Effector memory CD4-positive, alpha-beta T cell (primary cell): Measurements from ENCODE around the gene RAB31.
A peak's percentile ranks its signal among the peaks of the same experiment; 100 is the strongest.
"Not testable (repeated sequence)": the region's sequence is repeated elsewhere in the genome, so short reads cannot be mapped to it uniquely, and the experiment has no call there.

Experiments used
- DNase-seq, 3 donors: peaks; one replicate each; pipeline ENCODE4 v3.0.0-alpha.2; 2020
- H3K27ac ChIP-seq: 2 replicates; pipeline ENCODE4 v1.7.0; 2013; ENCODE audit warnings: mild to moderate bottlenecking, low read length, moderate library complexity; ENCODE audit not compliant: insufficient read depth, poor library complexity, severe bottlenecking
- H3K27me3 ChIP-seq: replicated peaks from 2 replicates; pipeline ENCODE4 v1.7.0; 2013; ENCODE audit warnings: mild to moderate bottlenecking, low read length; ENCODE audit not compliant: insufficient read depth, control insufficient read depth, poor library complexity, severe bottlenecking
- H3K36me3 ChIP-seq: 2 replicates; pipeline ENCODE4 v1.7.0; 2013; ENCODE audit warnings: mild to moderate bottlenecking, low read length, moderate library complexity; ENCODE audit not compliant: control insufficient read depth, insufficient read depth
- H3K4me1 ChIP-seq: 2 replicates; pipeline ENCODE4 v1.7.0; 2013; ENCODE audit warnings: low read length, mild to moderate bottlenecking; ENCODE audit not compliant: control insufficient read depth, insufficient read depth, poor library complexity, severe bottlenecking
- H3K4me3 ChIP-seq: 2 replicates; pipeline ENCODE4 v1.7.0; 2013; ENCODE audit warnings: low read length, low read depth, mild to moderate bottlenecking; ENCODE audit not compliant: insufficient read depth, poor library complexity, severe bottlenecking
- H3K9me3 ChIP-seq: 2 replicates; pipeline ENCODE4 v1.7.0; 2013; ENCODE audit warnings: mild to moderate bottlenecking, low read length, moderate library complexity; ENCODE audit not compliant: control insufficient read depth

Gene RAB31

GRCh38 chr18:9766740-9767139, 58.6 kb downstream of the RAB31 start:
- Histone ChIP-seq H3K4me1 (no peaks in the 10 kb centered on the region), H3K27me3 (no peaks in the 10 kb centered on the region), H3K4me3 (no peak overlapping the region), H3K9me3 (no peaks in the 10 kb centered on the region), H3K27ac (no peak overlapping the region), H3K36me3 (no peaks in the 10 kb centered on the region)
- DNase-seq: no peak

DNA sequence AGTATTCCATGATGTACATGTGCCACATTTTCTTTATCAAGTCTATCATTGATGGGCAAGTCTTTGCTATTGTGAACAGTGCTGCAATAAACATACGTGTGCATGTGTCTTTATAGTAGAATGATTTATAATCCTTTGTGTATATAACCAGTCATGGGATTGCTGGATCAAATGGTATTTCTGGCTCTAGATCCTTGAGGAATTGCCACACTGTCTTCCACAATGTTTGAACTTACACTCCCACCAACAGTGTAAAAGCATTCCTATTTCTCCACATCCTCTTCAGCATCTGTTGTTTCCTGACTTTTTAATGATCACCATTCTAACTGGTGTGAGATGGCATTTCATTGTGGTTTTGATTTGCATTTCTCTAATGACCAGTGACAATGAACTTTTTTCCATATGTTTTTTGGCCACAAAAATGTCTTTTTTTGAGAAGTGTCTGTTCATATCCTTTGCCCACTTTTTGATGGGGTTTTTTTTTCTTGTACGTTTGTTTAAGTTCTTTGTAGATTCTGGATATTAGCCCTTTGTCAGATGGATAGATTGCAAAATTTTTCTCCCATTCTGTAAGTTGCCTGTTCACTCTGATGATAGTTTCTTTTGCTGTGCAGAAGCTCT, 60.1 kb downstream of the RAB31 start:
- not testable (repeated sequence) for H3K27ac ChIP-seq, H3K36me3 ChIP-seq, H3K4me3 ChIP-seq, DNase-seq, H3K9me3 ChIP-seq, H3K27me3 ChIP-seq, H3K4me1 ChIP-seq

DNA sequence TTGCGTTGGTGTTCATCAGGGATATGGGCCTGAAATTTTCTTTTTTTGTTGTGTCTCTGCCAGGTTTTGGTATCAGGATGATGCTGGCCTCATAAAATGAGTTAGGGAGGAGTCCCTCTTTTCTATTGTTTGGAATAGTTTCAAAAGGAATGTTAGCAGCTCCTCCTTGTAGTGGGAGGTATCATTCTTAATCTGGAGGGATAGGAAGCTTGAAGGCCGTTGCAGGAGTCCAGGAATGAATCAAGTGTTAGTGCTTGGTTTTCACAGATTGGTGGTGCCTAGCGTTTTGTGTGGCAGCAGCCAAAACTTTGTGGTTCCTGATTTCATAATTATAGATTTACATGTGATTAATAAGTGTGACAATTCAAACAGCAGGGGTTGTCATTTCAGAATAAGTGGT, 62.0 kb downstream of the RAB31 start:
- not testable (repeated sequence) for H3K36me3 ChIP-seq, H3K9me3 ChIP-seq, H3K27me3 ChIP-seq, DNase-seq, H3K4me1 ChIP-seq, H3K27ac ChIP-seq, H3K4me3 ChIP-seq

DNA sequence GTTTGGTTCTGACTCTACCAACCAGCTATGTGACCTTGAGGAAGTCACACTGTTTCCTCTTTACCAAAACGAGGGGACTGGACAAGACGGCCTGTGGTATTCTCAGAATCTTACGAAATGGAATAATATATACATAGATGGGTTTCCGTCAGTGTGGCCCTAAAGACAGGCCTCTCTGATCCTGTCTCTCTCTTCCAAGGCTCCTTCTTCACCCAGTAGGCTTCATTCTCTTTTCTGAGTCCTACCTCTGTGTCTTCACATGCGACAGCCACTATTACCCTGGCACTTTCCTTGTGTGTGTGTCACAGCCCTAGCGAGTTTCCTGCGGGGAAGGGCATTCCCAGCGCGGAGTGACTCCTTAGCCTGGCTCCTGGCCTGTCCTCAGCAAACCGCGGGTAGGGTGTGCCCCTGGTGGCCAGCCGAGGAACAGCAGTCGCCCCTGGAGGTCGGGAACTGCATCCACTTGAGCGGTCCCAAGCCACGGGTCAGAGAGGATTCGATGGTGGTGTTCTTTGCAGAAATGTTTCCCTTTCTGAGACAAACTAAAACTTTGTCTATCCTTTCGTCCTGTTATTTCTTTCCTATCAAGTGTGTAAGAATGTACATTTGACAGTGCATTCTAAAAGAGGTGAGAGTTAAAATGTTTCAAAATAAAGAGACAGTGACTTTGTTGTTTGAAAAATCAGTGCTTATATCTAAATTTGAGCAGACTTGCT, 63.3 kb downstream of the RAB31 start:
- Histone ChIP-seq H3K9me3 (no peaks in the 10 kb centered on the region), H3K27ac (no peak overlapping the region), H3K27me3 (no peaks in the 10 kb centered on the region), H3K4me1 (no peaks in the 10 kb centered on the region), H3K36me3 (no peaks in the 10 kb centered on the region), H3K4me3 (no peak overlapping the region)
- peak in 1 of 3 donors; percentile 19 for DNase-seq

DNA sequence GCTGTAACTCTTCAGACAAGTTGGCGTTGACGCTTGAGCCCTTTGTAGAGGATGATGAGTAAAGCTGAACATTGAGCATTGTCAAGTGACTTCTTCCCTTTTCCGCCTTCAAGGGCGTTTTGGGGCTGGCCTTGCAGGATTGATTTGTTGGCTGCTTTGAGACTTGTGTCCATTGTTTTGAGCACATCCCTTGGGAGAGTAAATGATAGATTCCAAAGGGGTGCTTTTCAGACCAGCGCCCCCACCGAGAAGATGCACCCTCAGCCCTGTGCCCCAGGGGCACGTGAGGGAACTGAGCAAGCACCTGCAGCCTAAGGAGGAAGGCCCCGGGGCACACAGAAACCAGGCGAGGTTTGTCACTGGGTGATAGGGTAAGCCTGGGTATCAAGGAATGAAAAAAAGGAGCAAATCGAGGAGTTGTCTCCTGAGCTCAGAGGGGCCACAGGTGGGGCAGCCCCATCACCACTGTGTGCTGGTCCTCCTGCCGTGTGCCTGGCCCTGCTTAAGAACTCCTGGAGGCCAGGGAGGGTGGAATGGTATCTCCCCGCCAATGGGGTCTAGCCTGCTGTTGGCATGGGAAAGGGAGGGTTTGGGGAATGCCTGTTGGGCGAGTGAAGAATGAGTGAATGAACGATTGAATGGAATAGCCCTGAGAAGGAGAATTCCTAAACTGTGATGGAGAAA, 64.0 kb downstream of the RAB31 start:
- DNase-seq: no peak
- no peaks in the 10 kb centered on the region for H3K27me3 ChIP-seq
- no peaks in the 10 kb centered on the region for H3K36me3 ChIP-seq
- no peak overlapping the region for H3K27ac ChIP-seq
- H3K9me3 ChIP-seq: no peaks in the 10 kb centered on the region
- H3K4me1 ChIP-seq: no peaks in the 10 kb centered on the region
- H3K4me3 ChIP-seq: no peak overlapping the region

DNA sequence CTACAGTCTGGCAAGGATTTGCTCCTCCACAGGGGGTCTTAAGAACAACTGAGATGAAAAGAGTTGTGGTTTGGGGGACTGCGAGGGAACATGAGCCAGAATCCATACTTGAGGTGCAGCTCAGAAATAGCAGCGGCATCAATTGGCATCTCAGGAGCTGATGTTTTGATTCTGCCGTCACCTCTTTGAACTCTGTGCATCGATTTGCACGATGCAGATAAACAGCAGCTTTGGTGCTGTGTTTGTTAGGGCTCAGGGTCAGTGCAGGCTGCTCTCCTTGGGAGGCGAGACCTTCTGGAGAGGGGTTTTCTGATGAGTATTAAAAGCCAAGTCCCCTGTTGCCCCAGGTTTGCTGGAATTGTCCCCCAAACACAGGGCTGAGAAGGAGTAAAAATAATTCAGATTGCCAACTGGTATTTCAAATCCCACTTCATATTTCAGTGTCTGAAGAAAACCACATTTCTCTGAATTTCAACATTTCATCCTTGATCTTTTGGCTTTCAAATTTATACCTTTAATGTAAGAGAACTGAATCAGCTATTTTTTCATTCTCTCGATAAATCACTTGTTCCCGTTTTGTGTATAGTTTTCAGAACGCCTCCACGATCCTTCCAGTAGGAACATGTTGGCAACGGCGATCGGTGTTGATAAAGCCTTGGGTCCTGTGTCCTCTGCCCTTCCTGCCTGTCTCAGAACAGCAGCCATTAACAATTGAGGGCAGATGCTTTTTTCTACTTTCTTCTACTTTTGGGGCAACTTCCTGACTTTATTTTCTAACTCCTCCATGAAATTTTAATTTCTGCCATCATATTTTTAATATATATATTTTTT, 65.0 kb downstream of the RAB31 start:
- H3K9me3 ChIP-seq: no peaks in the 10 kb centered on the region
- no peaks in the 10 kb centered on the region for H3K4me1 ChIP-seq
- no peaks in the 10 kb centered on the region for H3K36me3 ChIP-seq
- H3K4me3 ChIP-seq: no peak overlapping the region
- no peak for DNase-seq
- no peak overlapping the region for H3K27ac ChIP-seq
- no peaks in the 10 kb centered on the region for H3K27me3 ChIP-seq

DNA sequence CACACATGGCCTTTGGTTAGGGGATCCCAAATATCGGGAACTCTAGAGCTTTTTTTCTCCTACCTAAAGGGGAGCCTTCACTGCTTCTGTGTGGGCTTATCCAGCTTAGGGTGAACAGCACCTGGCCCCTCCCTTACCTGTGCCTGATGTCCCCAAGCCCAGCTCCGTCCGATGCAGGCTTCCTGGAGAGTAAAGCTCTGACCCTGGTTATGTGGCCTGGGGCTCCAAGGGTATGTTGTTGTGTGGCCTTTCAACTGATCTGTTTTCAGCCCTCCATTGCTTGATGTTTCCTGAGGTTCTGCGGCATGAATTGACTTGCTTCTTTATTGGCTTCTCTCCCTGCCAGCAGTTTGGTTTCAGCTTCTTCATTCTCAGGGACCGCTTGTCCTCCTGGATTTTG, 66.0 kb downstream of the RAB31 start:
- no peak overlapping the region for H3K27ac ChIP-seq

GRCh38 chr18:9775178-9775577, 67.1 kb downstream of the RAB31 start:
- no peak overlapping the region for H3K4me3 ChIP-seq
- no peaks in the 10 kb centered on the region for H3K9me3 ChIP-seq
- DNase-seq: no peak
- H3K27ac ChIP-seq: no peak overlapping the region
- H3K27me3 ChIP-seq: no peaks in the 10 kb centered on the region
- no peaks in the 10 kb centered on the region for H3K36me3 ChIP-seq
- no peaks in the 10 kb centered on the region for H3K4me1 ChIP-seq

More for the DNA sequence above, 66.0 kb downstream of the RAB31 start:
- H3K27me3 ChIP-seq: no peaks in the 10 kb centered on the region
- H3K9me3 ChIP-seq: no peaks in the 10 kb centered on the region
- no peak overlapping the region for H3K4me3 ChIP-seq
- no peak for DNase-seq
- no peaks in the 10 kb centered on the region for H3K36me3 ChIP-seq
- no peaks in the 10 kb centered on the region for H3K4me1 ChIP-seq

DNA sequence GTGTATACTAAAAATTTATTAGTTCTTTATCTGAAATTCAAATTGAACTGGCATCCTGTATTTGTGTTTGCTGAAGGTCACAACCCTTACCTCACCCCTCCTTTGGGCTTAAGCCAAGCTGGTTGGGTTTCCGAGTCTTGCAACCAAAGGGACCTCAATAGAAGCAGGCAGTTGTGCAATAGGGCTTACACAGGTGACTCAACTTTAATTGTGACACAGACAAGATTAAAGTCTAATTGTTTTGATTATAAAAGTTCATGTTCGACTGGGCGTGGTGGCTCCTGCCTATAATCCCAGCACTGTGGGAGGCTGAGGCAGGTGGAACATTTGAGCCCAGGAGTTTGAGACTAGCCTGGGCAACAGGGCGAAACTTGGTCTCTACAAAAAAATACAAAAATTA, 71.5 kb downstream of the RAB31 start:
- DNase-seq: no peak
- Histone ChIP-seq H3K9me3 (no peaks in the 10 kb centered on the region), H3K4me3 (no peak overlapping the region), H3K27ac (no peak overlapping the region), H3K36me3 (no peaks in the 10 kb centered on the region), H3K27me3 (no peaks in the 10 kb centered on the region), H3K4me1 (no peaks in the 10 kb centered on the region)
